AG10803 (cell line): Measurements from ENCODE around the gene PRND.
"Not testable (repeated sequence)": the region's sequence is repeated elsewhere in the genome, so short reads cannot be mapped to it uniquely, and the experiment has no call there.

Experiments used
- DNase-seq: peaks from one replicate; pipeline ENCODE4 v3.0.0; 2010; ENCODE audit warnings: low read depth
- H3K4me3 ChIP-seq: 2 replicates; pipeline ENCODE4 v1.5.1; 2011; ENCODE audit warnings: mild to moderate bottlenecking, low read length, control low read depth
- TF ChIP-seq, protein P1 (sequence below): conservative IDR thresholded peaks from 2 replicates; pipeline ENCODE4 v1.5.1; 2011; ENCODE audit warnings: mild to moderate bottlenecking, low read length, control low read depth, inconsistent platforms

PRND gene

DNA sequence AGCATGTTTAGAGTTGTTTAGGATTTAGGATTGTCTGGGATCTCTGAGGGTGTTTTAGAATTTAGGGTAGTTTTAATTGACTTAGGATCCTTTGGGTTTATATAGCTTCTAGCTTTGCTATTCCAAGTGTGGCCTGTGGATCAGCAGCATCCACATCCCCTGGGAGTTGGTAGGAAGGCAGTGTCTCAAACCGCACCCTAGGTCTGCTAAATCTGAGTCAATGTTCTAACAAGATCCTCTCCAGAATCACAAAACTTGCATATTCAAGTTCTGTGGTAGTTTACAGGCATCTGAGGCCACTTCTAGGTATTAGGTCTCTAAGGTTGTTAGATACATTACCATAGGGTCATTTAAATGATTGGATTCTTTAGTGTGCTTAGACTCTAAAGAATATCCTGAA is 48.3 kb downstream of the PRND start:
- no peak overlapping the region for H3K4me3 ChIP-seq
- TF ChIP-seq, protein P1, sequence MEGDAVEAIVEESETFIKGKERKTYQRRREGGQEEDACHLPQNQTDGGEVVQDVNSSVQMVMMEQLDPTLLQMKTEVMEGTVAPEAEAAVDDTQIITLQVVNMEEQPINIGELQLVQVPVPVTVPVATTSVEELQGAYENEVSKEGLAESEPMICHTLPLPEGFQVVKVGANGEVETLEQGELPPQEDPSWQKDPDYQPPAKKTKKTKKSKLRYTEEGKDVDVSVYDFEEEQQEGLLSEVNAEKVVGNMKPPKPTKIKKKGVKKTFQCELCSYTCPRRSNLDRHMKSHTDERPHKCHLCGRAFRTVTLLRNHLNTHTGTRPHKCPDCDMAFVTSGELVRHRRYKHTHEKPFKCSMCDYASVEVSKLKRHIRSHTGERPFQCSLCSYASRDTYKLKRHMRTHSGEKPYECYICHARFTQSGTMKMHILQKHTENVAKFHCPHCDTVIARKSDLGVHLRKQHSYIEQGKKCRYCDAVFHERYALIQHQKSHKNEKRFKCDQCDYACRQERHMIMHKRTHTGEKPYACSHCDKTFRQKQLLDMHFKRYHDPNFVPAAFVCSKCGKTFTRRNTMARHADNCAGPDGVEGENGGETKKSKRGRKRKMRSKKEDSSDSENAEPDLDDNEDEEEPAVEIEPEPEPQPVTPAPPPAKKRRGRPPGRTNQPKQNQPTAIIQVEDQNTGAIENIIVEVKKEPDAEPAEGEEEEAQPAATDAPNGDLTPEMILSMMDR, result no peak
- DNase-seq, result no peak

DNA sequence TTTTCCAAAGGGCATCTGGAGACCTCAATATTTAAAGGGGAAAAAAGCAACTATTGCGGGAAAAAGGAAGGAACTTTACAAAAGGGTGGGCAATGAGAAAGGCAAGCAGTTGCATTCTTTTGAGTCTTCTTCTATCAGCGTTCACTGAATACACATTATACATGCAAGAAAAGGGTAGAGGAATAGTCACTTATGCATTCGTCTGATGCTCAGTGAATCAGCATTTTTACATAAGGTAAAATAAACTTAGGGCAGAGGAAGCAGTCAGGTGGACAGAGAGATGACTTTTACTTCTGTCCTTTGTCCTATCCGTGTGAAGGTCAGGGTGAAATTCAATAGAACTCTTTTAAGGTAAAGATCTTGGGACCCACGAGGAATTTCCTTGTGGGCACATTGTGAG is 49.3 kb downstream of the PRND start:
- no peak for DNase-seq

DNA sequence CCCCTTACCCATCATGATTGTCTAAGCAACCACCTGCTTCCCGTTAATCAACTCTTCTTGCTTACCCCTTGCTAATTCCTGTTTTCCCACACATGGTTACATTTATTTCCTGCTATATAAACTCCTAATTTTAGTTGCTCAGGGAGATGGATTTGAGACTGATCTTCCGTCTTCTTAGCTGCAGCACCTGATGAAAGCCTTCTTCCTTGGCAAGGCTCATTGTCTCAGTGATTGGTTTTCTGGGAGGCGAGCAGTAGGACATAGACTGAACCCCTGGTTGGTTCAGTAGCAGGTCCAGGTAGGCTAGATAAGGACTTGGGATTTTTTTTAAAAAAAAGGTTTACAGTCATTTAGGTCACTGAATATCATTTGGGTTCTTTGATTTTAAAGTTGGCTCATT is 50.4 kb downstream of the PRND start:
- H3K4me3 ChIP-seq, result no peak overlapping the region
- no peak for DNase-seq
- TF ChIP-seq, protein P1, result no peak

More for the DNA sequence above, 49.3 kb downstream of the PRND start:
- no peak overlapping the region for H3K4me3 ChIP-seq
- TF ChIP-seq, protein P1, result no peak

DNA sequence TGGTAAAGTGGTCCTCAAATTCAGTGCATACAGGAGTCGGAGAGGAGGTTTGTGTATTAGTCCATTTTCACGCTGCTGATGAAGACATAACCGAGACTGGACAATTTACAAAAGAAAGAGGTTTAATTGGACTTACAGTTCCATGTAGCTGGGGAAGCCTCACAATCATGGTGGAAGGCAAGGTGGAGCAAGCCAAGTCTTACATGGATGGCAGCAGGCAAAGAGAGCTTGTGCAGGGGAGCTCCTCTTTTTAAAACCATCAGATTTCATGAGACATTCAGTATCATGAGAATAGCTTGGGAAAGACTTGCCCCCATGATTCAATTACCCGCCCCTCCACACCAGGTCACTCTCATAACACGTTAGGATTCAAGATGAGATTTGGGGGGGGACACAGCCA is 51.3 kb downstream of the PRND start:
- DNase-seq, H3K4me3 ChIP-seq: not testable (repeated sequence)

DNA sequence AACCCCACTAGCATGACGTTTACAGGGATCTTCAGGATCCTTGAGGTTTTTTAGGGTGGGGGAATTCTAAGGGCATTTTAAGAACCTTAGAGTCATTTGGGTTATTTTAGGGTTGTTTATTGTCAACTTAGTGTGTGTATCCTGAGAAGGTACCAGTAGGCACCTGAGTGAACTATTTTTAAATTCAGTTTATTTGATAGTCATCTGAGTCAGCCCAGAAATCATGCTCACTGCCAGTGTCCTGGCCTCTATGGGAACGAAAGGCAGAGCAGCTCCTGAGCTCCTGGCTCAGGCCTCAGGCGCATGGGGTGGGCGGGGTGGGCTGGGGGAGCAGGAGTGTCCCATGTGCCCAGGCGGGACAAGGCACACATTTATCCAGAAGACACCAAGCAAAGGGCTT is 52.0 kb downstream of the PRND start:
- no peak for DNase-seq
- no peak overlapping the region for H3K4me3 ChIP-seq
- TF ChIP-seq, protein P1, result no peak

DNA sequence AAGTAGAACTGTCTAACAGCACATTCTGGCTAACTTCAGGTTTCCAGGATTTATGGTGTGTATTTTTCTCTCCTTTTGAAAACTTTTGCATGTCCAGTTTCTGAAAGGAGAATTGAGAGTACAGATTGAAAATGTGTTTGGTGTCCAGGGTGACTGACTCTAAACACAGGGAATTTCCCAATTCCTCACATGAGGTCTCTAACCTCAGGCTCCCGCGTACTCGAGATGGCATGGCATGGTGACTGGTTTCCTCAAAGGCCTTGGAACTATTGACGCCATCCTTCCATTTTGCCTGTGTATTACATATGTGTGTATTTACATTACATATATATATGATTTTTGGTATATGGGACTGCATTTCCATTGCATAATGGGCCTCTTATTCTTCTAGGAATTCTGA is 52.5 kb downstream of the PRND start:
- peak; percentile 21 for DNase-seq
- TF ChIP-seq, protein P1, result no peak
- H3K4me3 ChIP-seq, result no peak overlapping the region

DNA sequence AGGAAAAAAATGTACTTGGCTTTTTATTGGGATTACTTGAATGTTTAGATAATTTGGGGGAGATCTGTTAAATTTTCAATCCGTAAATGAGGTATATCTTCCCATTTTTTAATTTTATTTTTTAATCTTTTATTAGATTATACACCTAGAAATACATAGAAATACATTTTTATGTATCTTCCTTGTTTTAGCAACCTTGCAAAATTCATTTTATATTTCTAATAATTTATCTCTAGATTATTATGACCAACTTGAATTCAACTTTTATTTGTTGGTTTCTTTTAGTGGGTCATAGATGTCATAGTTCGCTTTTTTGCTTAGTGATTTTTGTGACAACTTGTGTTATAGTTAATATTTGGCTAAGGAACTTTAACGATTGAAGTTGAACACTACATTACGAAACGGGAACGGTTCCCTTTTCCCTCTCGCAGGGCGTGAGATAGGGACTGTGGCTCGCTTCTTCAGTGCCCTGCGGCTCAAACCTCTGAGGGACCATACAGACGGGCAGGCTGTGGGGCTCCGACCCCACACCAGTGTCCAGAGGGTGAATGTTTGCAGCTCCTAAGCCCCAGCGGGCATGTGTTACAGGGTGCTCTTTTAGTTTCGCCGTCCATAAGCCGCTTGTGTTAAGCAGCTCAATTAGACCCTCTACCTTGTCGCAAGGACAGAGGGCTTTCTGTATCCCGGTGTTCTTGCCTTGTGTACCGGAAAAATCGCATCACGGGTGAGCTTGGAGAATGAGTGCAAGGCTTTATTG is 53.8 kb downstream of the PRND start:
- no peak for DNase-seq
- H3K4me3 ChIP-seq, result no peak overlapping the region
- TF ChIP-seq, protein P1, result no peak
